Anterior cingulate cortex (tissue), 58 donors: Measurements from ENCODE around the gene HACD3.
A peak's percentile ranks its signal among the peaks of the same experiment; 100 is the strongest.

Experiments used
- DNase-seq, 58 donors: peaks; one replicate each; lab custom pipeline; 2025; lab: John Stamatoyannopoulos, UW

HACD3 gene

DNA sequence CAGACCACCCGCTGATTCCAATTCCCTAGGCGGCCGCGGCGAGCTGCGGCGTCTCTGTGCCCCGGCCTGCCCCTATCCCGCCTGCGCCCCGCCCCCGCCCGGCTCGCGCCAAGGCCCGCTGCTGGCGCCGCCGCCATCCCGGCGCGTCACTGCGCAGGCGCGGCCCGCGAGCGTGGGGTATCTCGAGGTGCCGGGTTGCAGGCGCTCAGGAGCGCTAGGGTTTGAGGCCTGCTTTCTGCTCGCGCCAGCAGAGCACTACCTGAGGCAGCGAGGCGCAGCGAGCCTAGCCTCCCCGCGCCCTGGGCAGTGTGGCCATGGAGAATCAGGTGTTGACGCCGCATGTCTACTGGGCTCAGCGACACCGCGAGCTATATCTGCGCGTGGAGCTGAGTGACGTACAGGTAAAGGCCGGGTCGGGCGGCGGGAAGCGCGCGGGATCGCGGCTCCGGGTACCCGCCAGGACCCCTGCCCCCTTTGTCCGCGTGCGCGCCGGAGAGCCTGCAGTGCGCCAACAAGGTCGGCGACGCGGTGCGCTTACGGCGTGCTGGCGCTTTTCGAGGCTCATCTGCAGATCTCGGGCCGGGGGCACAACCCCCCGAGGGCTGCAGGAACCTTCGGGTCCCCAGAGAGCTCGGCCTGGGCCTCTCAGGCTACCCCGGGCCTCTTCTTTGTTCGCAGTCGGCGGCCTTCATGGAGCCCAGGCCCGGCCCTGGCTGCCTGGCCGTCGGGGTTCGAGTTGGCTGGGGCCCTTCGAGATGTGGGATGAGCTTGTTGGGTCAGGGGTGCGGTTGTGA lies at the start of gene HACD3:
Gene HACD3, plus strand, starts transcription at position 146 of the 794 bp plus-strand sequence. Its CDS starts 169 bp downstream, at position 315.
- DNase-seq, result peak; percentile 1 to 88 (median 78)

DNA sequence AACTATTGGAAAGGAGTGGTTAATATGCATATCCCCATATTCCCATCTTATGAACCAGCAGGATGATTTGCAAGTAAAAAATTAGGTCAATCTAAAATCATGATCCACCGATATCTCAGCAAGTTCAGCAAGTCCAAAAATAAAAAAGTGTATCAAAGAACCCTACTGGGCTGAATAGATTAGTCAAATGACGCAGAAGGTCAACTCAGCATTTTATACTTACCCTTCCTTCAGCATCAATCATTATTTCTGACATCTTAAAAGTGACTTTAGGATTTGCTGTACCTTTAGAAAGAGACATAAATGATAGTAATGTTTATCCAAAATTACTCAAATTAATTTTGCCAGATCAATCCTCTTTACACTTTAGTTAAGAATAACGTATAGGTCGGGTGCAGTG lies 45.4 kb upstream of the HACD3 start:
- no peak for DNase-seq

GRCh38 chr15:65494076-65494475 lies 36.2 kb upstream of the HACD3 start:
- no peak for DNase-seq

DNA sequence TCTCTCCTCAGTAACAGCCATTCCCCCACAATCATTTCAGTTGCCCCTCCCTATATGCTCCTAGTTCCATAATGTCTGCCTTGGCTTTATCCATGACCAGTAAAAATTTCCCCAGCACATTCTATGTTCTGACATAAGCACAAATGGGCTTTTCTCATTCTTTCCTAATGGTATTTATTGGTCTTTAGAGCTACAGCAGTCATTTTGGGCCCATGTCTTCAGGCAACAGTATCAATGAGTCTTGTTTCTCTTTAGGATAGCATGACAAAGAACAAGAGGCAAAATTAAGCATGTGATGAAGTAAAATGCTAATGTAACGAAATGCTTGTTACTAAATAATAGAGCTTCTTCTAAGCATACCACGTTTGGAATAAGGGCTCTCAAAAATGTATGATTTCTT lies 20.9 kb upstream of the HACD3 start:
- no peak for DNase-seq

GRCh38 chr15:65512189-65512588 lies 18.1 kb upstream of the HACD3 start:
- peak in 4 of 58 donors; percentile 18 to 35 (median 27) for DNase-seq

- peak in 45 of 58 donors; percentile 0 to 75 (median 37) for DNase-seq
Measured at GRCh38 chr15:65512807-65513416, 17.4 kb upstream of the HACD3 start.

- DNase-seq, result peak; percentile 43 to 96 (median 88)
Measured at GRCh38 chr15:65516997-65517865, 13.0 kb upstream of the HACD3 start, which contains the start of gene DPP8. DPP8 (minus strand) TSS chr15:65517689; CDS start chr15:65512553, 5,136 bp downstream.

- no peak for DNase-seq
Measured at GRCh38 chr15:65517866-65518207, 12.4 kb upstream of the HACD3 start.

DNA sequence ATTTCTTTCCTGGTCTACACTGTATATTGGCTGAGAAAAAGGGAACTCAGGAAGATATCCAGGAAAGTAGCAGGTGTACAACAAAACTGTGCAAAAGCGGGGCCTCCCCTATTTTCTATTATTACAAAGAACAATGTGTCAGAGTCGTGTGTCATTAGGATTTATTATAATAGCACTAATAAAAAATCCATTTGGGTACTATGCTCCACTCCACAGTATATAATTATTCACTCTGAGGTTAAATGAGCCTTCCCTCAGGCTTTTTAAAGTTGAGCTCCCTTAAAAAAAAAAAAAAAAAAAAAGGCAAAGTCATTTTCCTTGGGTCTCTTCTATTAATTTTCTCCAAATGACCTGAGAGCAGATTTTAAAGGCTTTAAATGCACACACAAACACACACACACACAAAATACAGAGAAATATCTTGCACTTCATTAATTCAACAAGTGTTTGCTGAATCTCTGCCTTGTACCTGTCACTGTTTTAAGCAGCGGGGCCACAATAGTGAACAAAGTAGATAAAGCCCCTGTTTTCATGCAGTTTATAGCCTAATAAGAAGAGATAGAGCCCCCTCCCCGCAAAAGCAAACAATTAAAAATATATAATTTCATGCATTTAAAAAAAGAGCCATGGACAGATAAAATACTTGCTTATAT lies 11.5 kb upstream of the HACD3 start:
- DNase-seq, result no peak

- no peak for DNase-seq
Measured at GRCh38 chr15:65521350-65521749, 8.9 kb upstream of the HACD3 start.

DNA sequence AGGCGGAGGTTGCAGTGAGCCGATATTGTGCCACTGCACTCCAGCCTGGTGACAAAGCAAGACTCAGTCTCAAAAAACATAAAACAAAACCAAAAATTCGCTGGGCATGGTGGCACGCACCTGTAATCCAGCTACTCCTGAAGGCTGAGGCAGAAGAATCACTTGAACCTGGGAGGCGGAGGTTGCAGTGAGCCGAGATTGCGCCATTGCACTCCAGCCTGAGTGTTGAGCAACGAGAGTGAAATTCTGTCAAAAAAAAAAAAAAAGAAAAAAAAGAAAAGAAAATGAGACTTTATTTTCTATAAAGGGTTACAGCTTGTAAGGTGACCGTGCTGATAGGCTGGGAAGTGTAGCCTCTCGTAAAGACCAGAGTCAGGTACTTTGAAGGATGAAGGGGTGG lies 6.0 kb upstream of the HACD3 start:
- DNase-seq, result no peak

GRCh38 chr15:65525622-65526021 lies 4.6 kb upstream of the HACD3 start:
- DNase-seq, result peak in 13 of 58 donors; percentile 3 to 51 (median 12)

- DNase-seq, result no peak
Measured at GRCh38 chr15:65528461-65529060, 1.7 kb upstream of the HACD3 start.

DNA sequence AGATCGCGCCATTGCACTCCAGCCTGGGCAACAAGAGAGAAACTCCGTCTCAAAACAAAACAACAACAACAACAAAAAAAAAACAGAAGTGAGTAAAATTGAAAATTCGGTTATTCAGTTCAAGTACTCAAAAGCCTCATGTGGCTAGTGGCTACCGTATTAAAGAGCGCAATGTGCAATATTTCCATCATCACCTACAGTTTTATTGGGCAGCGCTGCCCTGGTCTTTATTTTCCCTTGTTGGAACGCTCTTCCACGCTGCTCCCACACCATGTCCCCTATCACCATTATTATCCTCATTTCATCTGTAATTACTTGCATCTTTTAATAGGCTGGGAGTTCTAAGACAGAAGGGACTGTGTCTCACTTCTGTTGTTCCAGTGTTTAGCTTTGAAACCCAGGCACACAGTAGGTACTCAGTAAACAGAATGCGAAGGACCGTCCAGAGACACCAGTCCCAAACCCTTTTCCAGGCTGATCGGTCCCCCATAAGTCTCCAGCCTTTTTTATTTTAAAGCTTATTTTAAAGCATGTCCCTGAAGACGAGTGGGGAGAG lies 423 bp upstream of the HACD3 start:
- no peak for DNase-seq

- no peak for DNase-seq
Measured at GRCh38 chr15:65532738-65533051, 2.4 kb downstream of the HACD3 start.

- no peak for DNase-seq
Measured at GRCh38 chr15:65533057-65533756, 2.9 kb downstream of the HACD3 start.

DNA sequence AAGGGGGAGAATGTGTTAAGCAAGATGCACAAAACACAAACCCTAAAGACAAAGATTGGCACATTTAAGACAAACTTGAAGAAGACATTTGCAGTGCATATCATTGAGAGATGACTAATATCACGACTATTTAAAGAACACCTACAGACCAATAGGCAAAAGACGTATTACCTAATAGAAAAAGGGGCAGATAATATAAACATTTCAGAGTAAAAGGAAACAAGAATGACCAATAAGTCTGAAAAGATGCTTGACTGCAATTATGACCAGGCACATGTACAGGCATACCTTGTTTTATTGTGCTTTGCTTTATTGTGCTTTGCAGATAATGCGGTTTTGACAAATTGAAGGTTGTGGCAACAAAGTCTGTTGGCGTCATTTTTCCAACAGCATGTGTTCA lies 4.9 kb downstream of the HACD3 start:
- no peak for DNase-seq

GRCh38 chr15:65540314-65540713 lies 10.1 kb downstream of the HACD3 start:
- DNase-seq, result no peak

DNA sequence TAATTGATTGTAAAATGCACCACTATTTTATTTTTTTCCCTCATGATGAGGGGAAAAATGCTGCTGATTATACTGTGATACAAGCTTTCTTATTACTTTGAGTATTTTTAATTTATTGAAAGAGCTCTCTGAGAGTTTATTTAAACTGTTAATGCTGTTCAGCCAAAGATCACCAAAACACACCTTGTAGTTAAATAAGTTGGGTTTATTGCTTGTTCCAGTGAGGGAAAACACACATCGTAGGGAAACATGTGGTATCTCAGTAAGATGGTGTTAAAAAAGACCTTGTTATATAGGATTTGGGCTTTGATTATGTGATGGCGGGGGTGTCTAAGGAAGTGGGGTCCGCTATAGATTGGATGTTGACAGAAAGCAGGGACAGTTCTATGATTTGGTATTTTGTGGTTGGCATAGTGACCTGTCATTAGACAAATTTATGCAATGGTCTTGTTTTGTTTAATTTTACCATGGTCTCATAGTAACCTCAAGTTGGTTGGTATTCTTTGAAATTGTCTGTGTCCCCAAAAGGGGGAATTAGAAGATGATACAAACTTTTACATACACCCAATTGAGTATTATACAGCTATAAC lies 11.1 kb downstream of the HACD3 start:
- DNase-seq, result no peak
